DMS53 treated with DMSO at 0.1 percent for 48 hours (cell line): ENCODE measurements around the gene PSMC3.

Experiments used
- DNase-seq: peaks from one replicate; lab custom pipeline; 2025; ENCODE audit not compliant: unreplicated experiment; lab: John Stamatoyannopoulos, UW

The PSMC3 gene

GRCh38 chr11:47377571-47378009 lies 48.6 kb downstream of the PSMC3 start:
- DNase-seq, result no peak

DNA sequence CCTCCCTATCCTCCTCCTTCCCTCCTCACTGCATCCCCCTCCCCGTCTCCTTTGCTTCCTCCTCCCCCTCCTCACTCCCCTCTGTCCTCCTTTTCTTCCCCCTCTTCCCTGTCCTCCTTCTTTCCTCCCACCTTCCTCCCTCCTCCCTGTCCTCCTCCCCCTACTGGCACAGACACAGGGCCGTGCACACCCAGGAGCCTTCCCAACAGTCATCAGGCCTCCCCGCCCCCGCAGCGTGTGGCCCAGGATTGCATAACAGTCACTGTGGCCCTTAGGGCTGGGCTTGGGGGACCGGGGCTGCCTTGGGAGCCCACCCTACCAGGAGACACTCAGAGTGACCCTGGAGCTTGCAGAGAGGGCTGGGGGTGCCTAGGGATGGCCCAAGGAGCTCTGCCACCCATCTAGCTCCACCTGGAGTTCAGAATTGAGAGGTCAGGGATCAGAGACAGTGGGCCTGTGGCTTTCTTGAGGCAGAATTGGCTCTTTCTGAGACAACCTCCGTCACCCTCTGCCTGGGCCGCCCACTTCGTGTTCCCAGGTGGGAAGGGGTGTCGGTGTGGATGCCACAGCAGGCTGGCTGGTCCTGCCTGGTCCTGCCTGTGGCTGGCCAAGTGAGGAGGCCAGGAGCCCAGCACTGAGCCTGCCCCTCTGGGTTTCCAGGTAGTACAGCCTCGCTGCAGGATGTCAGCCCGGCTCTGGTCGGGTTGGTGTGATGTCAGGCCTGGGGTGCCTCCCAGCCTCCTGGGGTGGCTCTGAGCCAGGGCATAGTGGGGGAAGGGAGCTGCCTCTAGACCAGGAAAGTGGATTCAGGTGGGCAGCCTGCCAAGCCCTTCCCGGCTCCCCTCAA lies 49.5 kb downstream of the PSMC3 start:
- DNase-seq, result no peak

GRCh38 chr11:47376107-47376524 lies 50.1 kb downstream of the PSMC3 start:
- no peak for DNase-seq

DNA sequence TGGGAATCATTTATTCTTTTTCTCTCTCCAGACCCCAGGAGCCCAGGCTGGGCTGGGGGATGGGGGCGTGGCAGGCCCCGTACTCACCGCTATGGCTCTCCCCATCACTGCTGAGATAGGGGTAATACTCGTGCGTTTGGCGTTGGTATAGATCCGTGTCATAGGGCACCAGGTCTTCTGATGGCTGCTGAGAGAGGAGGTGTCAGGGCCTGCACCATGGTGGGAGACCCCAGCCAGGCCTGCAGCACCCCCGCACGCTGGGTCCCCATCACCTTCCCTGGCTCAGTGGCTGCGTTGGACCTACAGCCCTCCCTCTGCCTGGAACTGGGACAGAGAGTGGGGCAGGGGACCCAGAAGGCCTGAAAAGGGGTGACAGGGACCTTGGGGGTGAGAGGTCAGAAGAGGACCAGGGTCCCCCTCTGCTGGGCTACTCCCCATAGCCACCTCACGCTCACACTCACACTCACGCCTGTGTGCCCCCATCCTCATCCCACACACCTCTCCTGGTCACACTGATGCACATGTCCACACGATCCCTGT lies 50.6 kb downstream of the PSMC3 start:
- no peak for DNase-seq

GRCh38 chr11:47375020-47375419 lies 51.2 kb downstream of the PSMC3 start:
- no peak for DNase-seq

DNA sequence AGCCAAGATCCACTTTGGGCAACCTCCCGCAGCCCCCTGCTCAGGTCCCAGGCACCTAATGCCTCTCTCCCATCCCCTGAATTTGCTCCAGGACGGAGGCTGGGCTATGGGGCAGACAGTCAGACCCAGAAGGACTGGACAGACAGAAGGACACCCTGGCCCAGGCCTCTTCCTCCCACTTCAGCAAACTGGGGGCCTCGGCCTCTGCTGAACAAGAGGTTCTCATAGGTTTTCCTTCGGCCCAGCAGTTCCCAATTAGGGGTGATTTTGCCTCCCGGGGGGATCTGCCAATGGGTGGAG lies 51.6 kb downstream of the PSMC3 start:
- no peak for DNase-seq

GRCh38 chr11:47373876-47374719 lies 52.1 kb downstream of the PSMC3 start:
- DNase-seq, result peak; percentile 16

GRCh38 chr11:47372422-47372821 lies 53.8 kb downstream of the PSMC3 start:
- DNase-seq, result no peak

GRCh38 chr11:47369676-47370075 lies 56.6 kb downstream of the PSMC3 start:
- DNase-seq, result no peak
